Activated CD4-positive, alpha-beta T cell treated with anti-CD3 and anti-CD28 coated beads, Interleukin-2, Interleukin-6, amounts not matched to agents 100 ng/mL and 50 ng/mL, durations not matched to agents 16 hours and 8 hours (primary cell): ENCODE results near the gene DSP.
A peak's percentile ranks its signal among the peaks of the same experiment; 100 is the strongest.

Experiments used
- DNase-seq: peaks from one replicate; pipeline ENCODE4 v3.0.0-alpha.2; 2020

The DSP gene

DNA sequence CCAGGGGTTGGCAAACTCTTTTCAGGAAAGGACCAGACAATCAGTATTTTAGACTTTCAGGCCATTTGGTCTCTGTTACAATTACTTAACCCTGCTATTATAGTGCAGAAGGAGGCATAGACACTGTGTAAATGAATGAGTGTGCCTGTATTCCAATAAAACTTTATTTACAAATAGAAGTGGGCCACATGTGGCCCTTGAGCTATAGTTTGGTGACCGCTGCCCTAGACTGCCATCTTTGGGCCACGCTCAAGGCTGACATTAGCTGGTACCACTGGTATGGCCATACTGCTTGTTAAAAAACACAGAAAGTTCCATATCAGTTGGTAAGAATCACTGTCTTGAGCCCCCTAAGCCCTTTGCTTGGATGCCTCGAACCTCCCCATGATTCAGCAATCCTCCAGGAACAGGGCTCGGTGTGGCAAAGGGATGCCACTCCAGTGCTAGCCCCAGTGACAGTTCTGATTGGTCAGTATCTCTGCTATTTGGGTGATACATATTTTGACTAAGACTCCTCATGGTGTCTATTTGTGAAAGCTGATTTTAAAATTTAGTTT lies 25.2 kb downstream of the DSP start:
- DNase-seq = no peak

GRCh38 chr6:7568021-7568420 lies 26.6 kb downstream of the DSP start:
- DNase-seq = no peak

DNA sequence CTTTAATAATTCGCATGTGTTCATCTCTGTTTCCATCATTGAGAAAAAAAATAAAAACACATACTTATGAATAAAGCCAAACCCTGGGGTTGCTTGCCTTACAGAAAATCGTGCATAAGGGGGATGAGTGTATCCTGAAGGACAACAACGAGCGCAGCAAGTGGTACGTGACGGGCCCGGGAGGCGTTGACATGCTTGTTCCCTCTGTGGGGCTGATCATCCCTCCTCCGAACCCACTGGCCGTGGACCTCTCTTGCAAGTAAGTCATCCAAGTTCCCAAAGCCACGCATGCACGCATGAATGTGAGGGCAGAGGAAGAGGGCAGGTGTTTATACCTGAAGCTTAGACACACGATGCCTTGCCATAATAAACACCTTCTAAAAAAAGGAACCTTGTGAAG lies 27.6 kb downstream of the DSP start:
- no peak for DNase-seq

GRCh38 chr6:7572213-7572943 lies 30.9 kb downstream of the DSP start:
- DNase-seq = no peak

DNA sequence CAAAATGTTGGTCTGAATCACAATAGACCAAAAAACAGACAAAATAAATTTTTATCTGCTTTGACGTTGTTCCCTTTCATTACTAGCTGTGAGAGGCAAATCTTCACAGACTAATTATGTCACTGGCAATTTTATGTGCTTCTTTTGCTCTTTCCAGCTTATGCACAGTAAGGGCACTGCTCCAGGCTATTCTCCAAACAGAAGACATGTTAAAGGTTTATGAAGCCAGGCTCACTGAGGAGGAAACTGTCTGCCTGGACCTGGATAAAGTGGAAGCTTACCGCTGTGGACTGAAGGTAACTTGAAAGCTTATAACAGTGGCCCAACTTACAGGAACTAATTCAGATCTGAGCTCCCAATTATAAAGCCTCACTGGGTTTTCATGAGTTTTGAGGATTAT lies 33.0 kb downstream of the DSP start:
- DNase-seq = no peak

GRCh38 chr6:7578516-7578915 lies 37.0 kb downstream of the DSP start:
- DNase-seq = no peak

- no peak for DNase-seq
These were observed 37.5 kb downstream of the DSP start for GRCh38 chr6:7578931-7579330.

- no peak for DNase-seq
These were observed 38.4 kb downstream of the DSP start for GRCh38 chr6:7579851-7580250.

DNA sequence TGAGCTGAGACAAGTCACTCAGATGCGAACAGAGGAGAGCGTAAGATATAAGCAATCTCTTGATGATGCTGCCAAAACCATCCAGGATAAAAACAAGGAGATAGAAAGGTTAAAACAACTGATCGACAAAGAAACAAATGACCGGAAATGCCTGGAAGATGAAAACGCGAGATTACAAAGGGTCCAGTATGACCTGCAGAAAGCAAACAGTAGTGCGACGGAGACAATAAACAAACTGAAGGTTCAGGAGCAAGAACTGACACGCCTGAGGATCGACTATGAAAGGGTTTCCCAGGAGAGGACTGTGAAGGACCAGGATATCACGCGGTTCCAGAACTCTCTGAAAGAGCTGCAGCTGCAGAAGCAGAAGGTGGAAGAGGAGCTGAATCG lies 39.1 kb downstream of the DSP start:
- no peak for DNase-seq

- DNase-seq = no peak
These were observed 39.6 kb downstream of the DSP start for GRCh38 chr6:7580927-7581618.

DNA sequence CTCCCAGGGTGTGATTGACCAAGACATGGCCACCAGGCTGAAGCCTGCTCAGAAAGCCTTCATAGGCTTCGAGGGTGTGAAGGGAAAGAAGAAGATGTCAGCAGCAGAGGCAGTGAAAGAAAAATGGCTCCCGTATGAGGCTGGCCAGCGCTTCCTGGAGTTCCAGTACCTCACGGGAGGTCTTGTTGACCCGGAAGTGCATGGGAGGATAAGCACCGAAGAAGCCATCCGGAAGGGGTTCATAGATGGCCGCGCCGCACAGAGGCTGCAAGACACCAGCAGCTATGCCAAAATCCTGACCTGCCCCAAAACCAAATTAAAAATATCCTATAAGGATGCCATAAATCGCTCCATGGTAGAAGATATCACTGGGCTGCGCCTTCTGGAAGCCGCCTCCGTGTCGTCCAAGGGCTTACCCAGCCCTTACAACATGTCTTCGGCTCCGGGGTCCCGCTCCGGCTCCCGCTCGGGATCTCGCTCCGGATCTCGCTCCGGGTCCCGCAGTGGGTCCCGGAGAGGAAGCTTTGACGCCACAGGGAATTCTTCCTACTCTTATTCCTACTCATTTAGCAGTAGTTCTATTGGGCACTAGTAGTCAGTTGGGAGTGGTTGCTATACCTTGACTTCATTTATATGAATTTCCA lies 43.9 kb downstream of the DSP start:
- no peak for DNase-seq

DNA sequence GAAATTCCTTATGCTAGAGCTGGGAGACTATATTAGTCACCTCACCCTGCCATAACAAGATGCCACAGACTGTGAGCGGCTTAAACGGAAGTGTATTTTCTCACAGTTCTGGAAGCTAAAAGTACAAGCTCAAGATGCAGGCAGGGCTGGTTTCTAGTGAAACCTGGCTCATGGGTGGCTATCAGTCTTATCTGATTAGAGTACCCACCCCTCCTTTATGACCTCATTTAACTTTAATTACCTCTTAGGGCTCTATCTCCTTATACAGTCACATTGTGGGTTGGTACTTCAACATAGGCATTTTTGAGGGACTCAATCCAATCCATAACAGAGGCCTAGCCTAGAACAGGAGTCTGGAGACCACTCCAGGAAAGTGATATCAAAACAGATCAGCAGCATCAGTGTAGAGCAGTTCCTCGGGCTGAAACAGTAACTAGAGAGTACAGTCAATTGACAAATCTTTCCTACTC lies 46.2 kb downstream of the DSP start:
- no peak for DNase-seq

- no peak for DNase-seq
These were observed 47.0 kb downstream of the DSP start for GRCh38 chr6:7588506-7588905.

GRCh38 chr6:7589221-7589620 lies 47.8 kb downstream of the DSP start:
- DNase-seq = no peak

DNA sequence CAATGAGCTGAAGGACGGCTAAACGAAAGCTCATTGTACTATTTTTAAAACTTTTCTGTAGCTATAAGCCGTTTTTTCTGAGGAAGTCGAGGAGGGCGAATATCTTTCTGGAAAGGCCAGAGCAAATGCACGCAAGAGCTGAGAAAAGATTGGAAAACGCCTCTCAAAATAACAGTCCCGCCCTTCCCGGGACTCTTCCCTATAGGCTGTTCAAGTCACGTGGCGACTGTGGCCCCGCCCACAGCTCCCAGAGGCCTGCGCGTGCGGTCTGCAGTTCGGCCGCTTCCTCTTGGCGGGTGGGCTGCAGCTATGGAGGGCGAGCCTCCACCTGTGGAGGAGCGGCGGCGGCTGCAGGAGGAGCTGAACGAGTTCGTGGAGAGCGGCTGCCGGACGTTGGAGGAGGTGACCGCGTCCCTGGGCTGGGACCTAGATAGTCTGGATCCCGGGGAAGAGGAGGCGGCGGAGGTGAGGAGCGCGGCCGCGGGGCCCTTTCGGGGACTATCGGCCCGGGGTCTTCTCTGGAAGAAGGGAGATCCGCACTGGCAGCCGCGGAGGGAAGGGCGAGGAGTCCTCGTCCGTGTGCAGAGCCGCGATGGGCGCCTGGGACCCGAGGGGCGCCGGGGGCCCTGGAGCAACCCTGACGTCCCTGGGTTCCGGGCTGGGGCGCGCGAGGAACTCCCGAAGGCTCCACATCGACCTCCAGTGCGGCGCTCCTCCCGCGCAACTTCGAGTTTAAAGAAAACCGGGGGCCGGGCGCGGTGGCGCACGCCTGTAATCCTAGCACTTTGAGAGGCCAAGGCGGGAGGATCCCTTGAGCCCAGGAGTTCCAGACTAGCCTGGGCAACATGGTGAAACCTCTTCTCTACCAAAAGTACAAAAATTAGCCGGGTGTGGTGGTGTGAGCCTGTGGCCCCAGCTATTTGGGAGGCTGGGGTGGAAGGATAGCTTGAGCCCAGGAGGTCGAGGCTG lies 48.8 kb downstream of the DSP start, which contains the start of gene SNRNP48:
Gene SNRNP48 (plus strand): TSS at position 250 of the 969 bp plus-strand sequence. CDS start 60 bp downstream, at position 310.
- DNase-seq = peak; percentile 94

GRCh38 chr6:7590918-7591302 lies 49.4 kb downstream of the DSP start:
- DNase-seq = no peak

GRCh38 chr6:7591770-7592169 lies 50.3 kb downstream of the DSP start:
- no peak for DNase-seq

GRCh38 chr6:7593229-7593628 lies 51.8 kb downstream of the DSP start:
- DNase-seq = no peak

DNA sequence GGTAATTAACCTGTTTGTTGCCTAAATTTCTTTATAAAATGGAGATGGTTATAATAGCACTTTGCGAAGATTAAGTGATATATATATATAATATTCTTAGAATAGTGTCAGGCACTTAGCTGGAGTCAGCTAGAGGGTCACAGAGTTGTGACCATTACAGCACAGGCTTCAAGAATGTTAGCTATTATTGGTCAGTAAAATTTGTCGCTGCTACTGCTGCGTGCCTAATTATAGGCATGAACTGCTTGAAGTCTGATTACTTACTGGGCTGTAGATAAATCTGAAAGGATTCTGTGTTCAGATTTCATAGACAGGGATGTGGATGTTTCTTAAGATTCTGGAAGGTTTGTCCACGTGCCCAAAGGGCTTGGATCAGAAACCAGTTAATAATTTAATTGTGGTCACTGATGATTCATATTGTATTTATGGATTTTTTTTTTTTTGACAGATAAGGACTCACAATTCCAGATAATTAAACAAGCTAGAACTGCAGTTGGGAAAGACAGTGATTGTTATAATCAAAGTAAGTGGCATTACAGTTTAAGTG lies 53.2 kb downstream of the DSP start:
- no peak for DNase-seq

GRCh38 chr6:7604003-7604402 lies 62.5 kb downstream of the DSP start:
- no peak for DNase-seq

DNA sequence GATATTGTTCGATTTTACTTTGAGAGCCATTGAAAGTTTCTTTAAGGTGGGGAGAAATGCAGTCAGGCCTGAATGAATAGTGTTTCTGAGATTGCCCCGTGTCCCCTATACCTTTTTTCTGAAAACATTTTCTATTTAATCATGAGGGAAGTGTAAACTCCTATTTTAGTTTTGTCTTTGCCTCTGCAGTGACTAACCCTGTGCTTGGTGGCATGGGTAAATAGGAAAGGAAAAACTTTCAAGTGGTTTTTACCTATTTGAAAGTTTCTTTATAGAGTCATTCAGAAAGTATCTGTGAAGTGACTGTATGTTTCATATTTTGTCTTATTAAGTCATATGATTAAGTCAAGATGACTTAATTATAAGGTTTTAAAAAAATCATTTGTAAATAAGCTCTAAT lies 63.0 kb downstream of the DSP start:
- DNase-seq = peak; percentile 54
